HCEC 1CT (cell line): ENCODE data around the gene COPG2.
A peak's percentile ranks its signal among the peaks of the same experiment; 100 is the strongest.
"Not testable (repeated sequence)": the region's sequence is repeated elsewhere in the genome, so short reads cannot be mapped to it uniquely, and the experiment has no call there.

Experiments used
- DNase-seq: peaks from one replicate; pipeline ENCODE4 v3.0.0-alpha.2; 2017

Gene COPG2

DNA sequence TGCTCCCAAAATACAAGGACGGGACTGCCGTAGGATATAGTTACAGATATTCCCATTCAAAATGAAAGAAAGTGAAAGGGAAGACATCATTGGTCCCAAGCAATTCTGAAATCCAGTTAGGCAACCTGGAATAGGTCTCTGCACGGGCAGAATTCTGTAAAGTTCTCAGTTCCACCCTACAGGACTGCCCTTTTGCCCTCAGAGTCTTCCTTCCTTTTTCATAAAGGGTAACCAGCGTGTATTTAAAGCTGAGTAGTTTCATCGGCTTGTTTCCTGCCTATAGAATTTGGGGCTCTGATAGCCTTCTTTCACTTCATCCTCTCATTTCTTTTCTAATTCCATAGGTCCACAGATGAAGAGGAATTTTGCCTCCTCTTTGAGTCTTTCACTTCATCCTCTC, 20.0 kb downstream of the COPG2 start:
- no peak for DNase-seq

DNA sequence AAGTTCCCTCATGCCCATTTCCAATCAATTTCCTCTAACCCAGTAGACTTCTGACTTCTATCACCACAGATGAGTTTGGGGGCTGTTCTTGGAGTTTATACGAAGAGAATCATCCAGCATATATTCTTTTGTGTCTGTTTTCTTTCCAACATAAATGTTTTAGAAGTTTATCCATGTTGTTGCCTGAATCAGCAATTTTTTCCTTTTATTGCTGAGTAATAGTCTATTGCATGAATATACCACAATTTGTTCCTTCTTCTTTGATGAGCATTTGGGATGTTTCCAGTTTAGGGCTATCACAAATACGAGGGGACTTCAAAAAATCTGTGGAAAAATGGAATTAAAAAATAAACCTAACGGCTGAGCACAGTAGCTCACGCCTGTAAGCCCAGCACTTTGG, 26.2 kb downstream of the COPG2 start:
- no peak for DNase-seq

DNA sequence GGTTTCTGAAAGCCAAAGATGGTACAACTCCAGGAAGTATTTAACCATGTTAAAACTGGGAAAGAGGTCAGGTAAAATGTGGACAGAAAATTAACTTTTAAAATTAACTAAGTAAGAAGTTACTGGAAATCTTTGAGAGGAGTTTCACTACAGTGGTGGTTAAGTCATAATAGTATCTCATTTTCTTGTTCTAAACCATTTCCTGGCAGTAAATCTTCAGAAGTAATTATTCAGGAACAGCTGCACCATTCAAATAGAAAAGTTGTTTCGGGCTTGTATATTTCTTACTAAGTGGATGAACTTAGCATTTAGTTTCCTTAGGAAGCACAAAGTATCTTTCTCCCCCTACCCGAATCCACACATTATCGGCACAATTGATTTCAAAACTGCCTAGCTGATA, 27.1 kb downstream of the COPG2 start:
- DNase-seq = no peak

DNA sequence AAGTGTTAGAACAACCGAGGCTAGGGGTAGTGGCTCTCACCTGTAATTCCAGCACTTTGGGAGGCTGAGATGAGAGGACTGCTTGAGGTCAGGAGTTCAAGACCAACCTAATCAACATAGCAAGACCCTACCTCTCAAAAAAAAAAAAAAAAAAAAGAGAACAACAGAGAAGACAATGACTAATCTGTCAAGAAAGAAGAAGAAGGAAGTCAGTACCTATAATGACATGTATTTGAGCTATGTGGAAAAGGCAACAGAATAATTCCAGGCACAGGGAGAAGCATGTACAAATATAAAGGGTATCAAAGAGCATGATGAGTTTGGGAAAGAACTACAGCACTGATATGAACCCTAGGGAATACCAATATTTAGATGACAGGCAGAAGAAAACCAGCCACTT, 27.5 kb downstream of the COPG2 start:
- DNase-seq = no peak

DNA sequence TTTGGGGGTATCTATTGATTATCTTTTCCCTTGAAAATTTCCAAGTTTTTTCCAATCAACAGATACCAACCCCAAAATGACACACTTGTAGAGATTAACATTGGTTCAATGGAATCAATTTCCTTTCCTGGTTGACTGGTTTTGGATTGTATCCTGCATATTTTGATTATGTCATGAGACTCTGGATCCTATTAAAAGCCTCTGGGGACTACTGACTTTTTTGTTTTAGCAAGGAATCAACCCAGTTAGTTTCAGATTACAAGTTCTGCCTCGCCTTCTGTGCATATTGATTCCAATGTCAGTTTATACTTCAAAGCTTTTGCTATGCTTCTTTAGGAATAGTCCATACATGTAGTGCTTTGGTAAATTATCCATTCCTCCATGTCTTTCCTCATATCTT, 29.2 kb downstream of the COPG2 start:
- no peak for DNase-seq

DNA sequence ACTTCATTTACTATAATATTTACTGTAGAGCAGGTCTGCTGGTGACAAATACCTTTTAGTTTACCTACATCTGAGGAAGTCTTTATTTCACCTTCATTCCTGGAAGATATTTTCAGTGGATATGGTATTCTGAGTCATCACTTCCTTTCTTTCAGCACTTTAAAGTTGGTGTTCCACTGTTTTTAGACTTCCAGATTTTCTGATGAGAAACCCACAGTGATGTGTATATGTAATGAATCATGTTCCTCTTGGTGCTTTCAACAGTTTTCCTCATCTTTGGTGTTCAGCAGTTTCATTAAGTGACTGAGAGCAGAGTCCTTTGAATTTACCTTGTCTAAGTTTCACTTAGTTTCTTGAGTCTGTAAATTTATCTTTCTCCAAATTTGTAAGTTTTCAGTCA, 36.4 kb downstream of the COPG2 start:
- DNase-seq = peak; percentile 47

DNA sequence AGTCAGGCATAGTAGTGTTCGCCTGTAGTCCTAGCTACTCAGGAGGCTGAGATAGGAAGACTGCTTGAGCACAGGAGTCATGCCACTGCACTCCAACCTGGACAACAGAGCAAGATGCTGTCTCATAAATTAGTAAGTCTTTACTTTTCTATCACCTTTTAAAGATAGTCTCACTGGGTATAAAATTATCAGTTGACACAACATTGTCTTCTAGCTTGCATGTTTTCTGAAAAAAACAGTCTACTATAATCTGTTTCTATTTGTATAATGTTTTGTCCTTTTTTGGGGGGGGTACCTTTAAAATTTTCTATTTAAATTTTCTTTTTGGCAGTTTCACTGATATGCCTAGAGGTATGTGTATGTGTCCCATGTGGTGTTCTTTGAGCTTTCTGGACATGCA, 39.6 kb downstream of the COPG2 start:
- no peak for DNase-seq

DNA sequence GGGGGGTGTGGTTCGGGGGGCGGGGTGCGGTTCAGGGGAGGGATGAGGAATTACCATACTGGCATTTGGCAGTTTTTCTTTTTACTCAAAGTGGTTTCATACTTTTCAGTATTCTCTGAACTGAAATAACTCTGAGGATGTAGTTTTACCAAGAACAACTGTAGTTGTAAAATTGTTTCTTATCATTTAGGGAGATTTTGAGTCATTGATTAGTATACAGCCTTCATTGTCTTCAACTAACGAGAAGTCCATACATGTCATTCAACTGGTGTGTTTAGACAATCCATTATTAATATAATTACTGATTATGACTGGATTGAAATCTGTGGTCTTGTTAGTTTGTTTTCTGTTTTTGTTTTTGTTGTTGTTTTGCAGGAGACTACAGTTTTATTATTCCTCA, 40.8 kb downstream of the COPG2 start:
- DNase-seq = no peak

DNA sequence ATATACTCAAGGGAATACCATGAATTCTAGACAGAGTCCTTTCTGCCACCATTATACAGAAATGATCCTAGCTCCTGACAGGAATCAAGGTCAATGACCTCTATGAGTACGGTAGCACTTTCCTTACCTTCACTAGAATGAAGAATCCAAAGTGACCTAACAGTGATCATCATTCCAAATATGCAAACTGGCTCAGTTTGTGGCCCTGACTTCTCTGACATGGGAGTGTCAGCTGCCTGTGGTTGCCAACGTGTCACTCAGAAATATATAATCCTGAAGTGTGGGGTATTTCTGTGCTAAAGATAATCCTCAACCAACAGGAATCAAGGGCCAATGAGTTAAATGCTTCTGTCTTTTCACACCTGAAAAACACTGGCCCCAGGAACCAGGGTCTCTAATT, 45.7 kb downstream of the COPG2 start:
- DNase-seq = no peak

DNA sequence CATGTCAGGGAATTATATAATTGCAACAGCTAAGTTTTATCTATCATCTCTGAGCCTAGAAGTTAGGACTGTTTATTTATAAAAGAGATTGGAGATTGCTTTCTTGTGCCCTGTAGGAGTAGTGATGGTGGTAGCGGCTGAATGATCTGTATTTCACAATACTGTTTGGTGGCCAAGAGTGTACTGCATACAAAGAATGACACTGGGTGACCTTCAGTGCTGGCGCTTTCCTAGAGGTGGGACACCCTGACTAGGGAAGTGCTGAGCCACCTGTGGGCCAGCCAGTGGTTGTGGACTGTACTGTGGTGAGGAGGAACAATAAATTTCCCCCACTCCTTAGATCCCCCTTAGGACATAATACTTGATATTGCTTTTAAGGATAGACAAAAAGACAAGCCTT, 53.0 kb downstream of the COPG2 start:
- DNase-seq = no peak

DNA sequence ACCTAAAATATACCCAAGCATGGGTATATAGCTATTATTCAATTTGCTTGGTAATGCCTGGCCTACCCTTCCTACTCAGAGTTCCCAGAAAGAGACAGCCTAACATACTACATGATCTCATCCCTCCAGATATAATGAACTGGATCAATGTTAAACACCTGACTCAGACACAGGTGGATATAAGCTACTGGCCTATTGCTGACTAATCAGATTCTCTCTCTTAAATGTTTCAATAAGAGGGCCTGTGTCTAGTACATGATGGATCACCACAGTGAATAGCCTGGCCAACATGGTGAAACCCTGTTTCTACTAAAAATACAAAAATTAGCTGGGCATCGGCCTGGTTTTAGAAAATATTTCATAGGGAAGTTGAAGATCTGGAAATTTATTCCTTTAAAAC, 54.1 kb downstream of the COPG2 start:
- DNase-seq = no peak

DNA sequence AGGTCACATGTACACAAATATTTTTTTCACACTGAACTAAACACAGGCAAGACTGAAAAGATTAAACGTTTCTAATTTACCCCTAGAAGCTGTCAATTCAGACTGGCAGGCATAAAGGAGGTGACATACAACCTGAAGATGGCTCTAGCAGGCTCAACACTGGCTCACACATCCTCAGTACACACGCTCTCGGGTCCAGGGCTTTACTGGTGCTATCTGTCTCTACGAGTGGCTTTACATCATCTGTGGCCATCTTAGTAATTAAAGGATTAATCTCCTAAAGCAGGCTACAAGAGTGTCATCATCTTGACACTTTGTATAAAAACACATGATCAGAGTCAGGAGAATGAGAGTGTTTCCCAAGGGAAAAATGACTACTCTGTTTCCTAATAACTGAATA, 57.3 kb downstream of the COPG2 start:
- no peak for DNase-seq

DNA sequence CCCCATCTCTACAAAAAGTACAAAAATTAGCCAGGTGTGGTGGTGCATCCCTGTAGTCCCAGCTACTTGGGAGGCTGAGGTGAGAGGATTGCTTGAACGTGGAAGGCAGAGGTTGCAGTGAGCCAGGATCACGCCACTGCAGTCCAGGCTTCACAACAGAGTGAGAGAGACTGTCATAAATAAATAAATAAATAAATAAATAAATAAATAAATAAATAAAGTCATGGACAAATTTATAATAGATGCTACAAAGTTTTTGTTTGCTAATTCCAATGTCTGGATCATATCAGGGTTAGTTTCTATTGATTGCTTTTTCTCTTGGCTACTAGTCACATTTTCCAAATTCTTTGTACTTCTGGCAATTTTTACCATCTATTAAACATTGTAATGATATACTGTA, 61.5 kb downstream of the COPG2 start:
- not testable (repeated sequence) for DNase-seq

DNA sequence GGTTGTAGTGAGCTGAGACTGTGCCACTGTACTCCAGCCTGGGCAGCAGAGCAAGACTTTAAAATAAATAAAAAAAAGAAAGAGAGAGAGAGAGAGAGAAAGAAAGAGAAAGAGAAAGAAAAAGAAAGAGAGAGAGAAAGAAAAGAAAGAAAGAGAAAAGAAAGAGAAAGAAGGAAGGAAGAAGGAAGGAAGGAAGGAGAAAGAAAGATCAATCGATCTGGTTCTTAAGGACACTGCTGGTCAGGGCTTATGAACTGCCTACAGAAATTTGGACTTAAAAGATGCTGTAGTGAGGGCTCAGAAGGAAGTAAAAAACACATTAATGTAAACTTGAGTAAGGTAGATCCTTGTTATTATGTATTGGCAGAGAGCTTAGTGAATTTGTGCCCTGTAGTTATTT, 62.4 kb downstream of the COPG2 start:
- DNase-seq = no peak

DNA sequence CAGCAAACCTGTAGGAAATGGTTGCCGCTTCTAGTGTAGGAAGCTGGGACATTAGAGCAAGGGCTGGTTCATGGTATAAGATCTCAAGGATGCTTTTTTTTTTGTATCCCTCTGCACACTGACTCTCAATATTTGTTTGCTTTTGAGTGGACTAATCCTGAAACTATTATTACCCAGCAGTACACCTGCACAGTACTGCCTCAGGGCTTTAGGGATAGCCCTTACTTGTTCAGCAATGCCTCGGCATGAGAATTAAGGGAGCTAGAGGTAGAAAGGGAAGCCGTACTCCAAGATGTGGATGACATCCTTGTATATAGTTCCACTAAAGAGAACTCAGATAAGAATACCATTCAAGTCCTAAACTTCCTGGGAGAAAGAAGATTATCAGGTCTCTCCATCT, 70.5 kb downstream of the COPG2 start:
- DNase-seq = no peak

DNA sequence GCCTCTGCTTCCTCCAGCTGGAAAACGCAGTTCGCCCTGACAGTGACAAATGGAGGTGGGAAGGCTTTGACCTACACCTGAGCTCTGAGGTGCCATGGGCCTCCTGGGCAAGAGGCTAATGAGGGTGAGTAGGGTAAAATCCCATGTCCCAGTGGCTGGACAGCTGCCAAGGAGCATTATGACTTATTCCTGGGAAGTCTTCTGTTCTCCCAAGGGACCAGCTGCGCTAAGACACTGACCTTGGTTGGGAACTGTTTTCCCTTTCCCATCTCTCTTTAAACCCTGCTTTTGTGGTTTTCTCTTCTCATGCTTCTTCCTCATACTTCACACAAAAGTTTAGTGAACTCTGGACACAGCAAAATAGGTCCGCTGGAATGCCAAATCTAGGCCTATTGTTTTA, 72.6 kb downstream of the COPG2 start:
- DNase-seq = no peak

DNA sequence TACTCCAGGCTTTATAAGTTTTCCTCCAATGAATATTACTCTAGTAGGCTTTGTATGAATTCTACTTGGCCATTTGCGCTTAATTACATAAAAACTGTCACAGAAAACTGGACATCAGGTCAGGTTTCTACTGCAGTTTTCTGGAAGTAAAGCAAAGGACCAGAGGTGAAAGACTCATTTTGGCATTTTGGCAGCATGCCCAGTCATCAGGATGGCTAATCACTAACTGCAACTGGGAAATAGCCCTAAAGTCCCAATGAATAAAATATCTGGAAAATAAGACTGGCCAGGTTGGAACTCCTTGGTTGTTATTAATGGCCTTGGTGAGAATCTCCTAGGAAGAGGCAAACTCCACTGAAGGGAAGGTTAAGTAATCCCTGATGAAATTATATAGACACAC, 75.5 kb downstream of the COPG2 start:
- DNase-seq = peak; percentile 2

DNA sequence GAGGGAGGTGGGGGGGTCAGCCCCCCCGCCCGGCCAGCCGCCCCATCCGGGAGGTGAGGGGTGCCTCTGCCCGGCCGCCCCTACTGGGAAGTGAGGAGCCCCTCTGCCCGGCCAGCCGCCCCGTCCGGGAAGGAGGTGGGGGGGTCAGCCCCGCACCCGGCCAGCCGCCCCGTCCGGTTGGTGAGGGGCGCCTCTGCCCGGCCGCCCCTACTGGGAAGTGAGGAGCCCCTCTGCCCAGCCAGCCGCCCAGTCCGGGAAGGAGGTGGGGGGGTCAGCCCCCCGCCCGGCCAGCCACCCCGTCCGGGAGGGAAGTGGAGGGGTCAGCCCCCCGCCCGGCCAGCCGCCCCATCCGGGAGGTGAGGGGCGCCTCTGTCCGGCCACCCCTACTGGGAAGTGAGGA, 77.1 kb downstream of the COPG2 start:
- not testable (repeated sequence) for DNase-seq

DNA sequence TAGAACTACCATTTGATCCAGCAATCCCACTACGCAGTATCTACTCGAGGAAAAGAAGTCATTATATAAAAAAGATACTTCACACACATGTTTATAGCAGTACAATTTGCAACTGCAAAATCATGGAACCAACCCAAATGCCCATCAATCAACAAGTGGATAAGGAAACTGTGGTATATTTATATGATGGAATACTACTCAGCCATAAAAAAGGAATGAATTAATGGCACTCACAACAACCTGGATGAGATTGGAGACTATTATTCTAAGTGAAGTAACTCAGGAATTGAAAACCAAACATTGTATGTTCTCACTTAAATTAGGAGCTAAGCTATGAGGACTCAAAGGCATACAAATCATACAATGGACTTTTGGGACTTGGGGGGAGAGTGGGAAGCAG, 82.6 kb downstream of the COPG2 start:
- DNase-seq = not testable (repeated sequence)

DNA sequence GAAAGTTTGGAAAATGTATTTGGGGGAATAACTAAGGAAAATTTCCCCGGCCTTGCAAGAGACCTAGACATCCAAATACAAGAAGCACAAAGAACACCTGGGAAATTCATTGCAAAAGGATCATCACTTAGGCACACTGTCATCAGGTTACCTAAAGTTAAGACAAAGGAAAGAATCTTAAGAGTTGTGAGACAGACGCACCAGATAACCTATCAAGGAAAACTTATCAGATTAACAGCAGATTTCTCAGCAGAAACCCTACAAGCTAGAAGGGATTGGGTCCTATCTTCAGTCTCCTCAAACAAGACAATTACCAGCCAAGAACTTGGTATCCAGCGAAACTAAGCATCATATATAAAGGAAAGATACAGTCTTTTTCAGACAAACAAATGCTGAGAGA, 93.4 kb downstream of the COPG2 start:
- DNase-seq = not testable (repeated sequence)

DNA sequence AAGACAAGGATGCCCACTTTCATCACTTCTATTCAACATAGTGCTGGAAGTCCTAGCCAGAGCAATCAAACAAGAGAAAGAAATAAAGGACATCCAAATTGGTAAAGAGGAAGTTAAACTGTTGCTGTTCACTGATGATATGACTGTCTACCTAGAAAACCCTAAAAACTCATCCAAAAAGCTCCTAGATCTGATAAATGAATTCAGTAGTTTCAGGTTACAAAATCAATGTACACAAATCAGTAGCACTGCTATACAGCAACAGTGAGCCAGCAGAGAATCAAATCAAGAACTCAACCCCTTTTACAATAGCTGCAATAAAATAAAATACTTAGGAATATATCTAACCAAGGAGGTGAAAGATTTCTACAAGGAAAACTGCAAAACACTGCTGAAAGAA, 98.4 kb downstream of the COPG2 start:
- not testable (repeated sequence) for DNase-seq

DNA sequence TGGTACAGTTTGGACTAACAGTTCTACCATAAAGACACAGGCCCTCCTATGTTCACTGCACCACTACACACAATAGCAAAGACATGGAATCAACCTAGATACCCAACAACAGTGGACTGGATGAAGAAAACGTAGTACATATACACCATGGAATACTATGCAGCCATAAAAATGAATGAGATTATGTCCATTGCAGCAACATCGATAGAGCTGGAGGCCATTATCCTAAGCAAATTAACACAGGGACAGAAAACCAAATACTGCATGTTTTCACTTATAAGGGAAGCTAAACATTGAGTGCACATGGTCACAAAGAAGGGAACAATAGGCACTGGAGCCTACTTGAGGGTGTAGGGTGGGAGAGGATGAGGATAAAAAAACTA, 101.7 kb downstream of the COPG2 start:
- no peak for DNase-seq

DNA sequence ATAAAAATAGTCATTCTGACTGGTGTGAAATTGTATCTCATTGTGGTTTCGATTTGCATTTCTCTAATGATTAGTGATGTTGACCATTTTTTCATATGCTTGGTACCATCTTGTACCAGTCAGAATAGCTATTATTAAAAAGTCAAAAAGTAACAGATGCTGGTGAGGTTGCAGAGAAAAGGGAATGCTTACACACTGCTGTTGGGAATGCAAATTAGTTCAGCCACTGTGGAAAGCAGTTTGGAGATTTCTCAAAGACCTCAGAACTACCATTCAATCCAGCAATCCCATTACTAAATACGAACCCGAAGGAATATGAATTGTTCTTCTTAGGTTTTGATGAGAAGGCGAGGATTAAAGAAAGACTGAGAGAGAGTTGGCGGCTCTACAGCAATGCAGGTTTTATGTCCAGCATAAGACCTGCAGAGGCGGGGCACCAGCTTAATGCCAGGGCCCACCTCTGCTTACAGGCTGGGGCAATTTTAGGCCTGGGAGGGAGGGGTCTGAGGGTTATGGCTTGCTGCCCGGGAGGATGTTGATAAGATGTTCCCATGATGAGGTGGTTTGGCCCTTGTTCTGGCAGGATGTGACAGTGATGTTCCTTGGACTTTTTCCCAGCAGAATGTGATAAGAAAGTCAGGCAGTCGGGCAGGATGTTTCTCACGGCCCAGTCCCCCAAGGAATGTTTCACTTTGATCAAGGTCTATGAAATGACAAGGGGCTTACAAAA, 102.2 kb downstream of the COPG2 start:
- DNase-seq = no peak

DNA sequence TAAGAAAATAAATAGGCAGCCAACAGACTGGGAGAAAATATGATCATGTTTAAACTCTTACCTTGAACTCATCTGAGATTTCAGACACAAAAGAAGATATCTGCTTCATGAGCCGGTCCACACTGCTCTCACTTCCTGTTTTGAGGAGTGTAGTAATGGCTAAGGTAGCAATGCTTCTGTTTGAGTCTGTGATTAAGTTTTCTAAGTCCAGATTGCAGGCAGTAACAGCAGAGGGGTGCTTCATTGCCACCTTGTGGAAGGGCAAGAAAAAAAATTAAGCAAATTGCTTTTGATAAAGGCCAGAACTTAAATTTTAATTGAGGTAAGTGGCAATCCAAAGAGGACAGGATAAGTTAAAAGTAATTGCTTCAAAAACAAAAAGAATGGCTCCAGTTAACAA, 107.6 kb downstream of the COPG2 start:
- peak; percentile 32 for DNase-seq

DNA sequence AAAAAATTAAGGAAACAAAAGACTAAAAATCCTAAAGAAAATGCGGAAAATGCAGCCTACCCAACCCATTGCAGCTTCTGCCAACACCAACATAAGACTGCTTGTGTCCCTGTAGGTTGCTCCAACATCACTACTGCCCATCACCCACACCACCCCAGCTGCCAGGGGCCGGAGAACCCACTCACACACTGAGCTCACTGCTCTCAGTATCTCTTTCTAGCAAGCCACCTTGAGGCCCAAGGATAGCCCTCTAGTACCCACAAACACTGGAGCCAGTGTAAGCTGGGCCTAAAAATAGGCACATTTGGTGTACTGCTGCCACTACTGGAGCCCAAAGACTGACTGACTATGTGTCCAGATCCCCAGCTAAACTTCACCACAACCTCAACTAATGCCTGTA, 109.4 kb downstream of the COPG2 start:
- DNase-seq = no peak

DNA sequence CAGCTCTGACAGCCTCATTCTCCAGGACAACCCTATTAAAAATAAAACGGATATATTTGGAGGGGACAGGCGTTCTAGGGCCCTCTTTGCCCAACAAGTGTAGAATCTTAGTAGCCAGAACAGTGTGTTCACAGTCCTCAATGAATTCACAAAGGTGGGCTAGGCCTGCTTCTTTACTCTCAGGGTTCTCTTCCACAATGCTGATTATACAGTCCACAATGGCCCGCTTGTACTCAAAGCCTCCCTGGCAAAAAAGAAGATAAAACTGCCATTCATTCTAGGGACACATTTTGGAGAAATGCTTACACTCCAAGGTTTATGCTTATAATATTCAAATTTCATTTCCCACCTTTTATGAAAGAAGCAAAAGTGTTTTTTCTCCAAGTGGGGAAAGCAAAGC, 114.1 kb downstream of the COPG2 start:
- DNase-seq = no peak
